AG10803 (cell line): ENCODE data around the gene PER1.

Experiments
- DNase-seq: peaks from one replicate; pipeline ENCODE4 v3.0.0; 2010; ENCODE audit warnings: low read depth
- H3K4me3 ChIP-seq: 2 replicates; pipeline ENCODE4 v1.5.1; 2011; ENCODE audit warnings: mild to moderate bottlenecking, low read length, control low read depth
- CTCF ChIP-seq: conservative IDR thresholded peaks from 2 replicates; pipeline ENCODE4 v1.5.1; 2011; ENCODE audit warnings: mild to moderate bottlenecking, low read length, control low read depth, inconsistent platforms

PER1 gene

GRCh38 chr17:8160741-8161221 is 8.6 kb upstream of the PER1 start:
- H3K4me3 ChIP-seq: peak overlapping the region; percentile 7; the same call in 1 of the 2 replicates
- no peak for DNase-seq

DNA sequence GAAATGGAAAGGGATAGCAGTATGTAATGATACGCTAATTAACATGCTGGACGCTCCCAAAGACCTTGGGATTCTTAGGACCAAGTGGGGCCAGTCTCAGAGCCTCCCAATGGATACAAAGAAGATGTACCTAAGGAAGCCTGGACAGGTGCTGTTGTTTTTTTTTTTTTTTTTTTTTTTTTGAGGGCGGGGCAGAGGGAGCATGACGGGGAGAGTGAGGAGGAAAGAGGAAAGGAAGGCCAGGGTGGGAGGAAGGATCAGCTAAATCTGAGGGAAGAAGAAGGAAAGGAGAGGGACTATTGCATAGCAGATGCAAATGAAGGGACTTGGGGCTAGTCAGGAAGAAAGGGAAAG is 8.0 kb upstream of the PER1 start:
- DNase-seq: no peak
- TF ChIP-seq CTCF: no peak
- H3K4me3 ChIP-seq: no peak overlapping the region

More at GRCh38 chr17:8160741-8161221, 8.6 kb upstream of the PER1 start:
- TF ChIP-seq CTCF: no peak

DNA sequence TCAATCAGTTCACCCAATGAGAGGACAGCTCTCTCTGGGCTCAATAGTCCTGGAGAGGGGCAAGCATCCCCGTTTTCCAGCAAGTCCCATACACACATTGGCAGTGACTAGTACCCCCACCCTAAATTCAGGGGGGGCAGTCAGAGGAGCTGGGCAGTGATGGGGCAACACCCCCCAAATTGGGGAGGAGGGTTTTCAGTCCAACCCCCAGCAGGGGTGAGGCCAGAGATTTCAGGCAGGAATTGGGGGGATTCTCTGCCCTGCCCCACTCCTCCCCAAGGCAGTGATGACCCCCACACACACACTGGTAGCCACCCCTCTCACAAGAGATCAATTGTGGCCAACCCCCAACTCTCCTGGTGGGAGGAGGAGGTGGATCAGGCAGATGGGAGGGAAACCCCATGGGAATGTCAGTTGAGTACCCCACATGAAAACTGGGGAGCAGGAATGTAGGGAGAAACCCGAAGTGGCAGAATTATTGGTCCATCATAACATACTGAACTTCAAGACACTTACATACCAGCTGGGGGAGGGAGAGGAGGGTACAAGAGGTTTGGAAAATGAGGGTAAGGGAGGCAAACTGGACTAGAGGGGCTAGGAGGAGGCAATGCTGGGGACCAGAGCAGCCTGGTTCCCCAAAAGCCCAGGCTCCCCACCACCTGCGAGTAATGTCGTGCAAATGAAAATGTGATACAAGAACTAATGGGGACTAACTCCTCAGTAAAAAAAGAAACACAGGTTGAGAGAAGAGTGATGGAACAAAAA is 7.4 kb upstream of the PER1 start:
- no peak for DNase-seq
- no peak for TF ChIP-seq CTCF
- no peak overlapping the region for H3K4me3 ChIP-seq

DNA sequence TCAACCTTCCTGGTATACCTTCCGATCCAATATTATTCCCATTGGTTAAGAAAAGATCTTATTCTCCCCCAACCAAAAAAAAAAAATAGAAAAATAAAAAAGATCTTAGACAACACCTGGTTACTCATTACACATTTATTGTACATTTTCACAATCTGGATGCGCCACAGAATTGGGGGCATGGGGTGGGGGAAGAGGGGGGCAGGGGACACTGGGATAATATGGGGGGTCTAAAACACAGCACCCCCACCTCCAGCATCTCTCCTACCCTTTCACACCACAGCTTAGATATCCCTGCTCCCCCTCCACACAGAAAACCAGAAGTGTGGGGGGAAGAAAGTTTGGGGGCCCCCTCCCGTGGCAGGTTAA is 6.8 kb upstream of the PER1 start:
- no peak for TF ChIP-seq CTCF
- DNase-seq: no peak
- H3K4me3 ChIP-seq: no peak overlapping the region

DNA sequence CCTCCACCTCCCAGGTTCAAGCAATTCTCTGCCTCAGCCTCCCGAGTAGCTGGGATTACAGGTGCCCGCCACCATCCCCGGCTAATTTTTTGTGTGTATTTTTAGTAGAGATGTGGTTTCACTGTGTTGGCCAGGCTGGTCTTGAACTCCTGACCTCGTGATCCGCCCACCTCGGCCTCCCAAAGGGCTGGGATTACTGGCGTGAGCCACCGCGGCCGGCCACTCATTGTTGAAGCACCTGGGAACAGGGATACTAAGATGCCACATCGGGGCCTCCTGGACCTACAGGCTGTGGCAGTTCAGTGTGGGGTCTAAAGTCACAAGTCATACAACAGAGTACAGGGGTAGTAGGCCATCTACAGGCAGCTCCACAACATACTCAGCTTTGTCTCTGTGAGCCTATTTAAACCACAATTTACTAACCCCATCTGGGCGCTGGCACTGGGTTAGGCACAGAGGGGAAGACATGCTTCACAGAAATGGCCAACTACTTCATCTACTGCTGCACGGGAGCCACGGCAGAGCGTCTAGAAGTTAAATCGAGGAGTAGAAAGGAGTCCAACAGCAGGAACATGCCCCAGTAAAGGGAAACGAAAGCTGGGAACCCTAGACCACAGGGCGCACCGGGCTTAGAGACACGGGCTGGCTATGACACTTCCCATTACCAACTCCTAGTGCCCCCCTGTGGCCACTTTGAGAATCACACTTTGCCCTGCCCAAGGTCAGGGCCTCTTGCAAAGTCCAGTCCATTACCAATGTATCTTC is 6.2 kb upstream of the PER1 start:
- TF ChIP-seq CTCF: peak; percentile 82
- DNase-seq: peak; percentile 88
- no peak overlapping the region for H3K4me3 ChIP-seq

DNA sequence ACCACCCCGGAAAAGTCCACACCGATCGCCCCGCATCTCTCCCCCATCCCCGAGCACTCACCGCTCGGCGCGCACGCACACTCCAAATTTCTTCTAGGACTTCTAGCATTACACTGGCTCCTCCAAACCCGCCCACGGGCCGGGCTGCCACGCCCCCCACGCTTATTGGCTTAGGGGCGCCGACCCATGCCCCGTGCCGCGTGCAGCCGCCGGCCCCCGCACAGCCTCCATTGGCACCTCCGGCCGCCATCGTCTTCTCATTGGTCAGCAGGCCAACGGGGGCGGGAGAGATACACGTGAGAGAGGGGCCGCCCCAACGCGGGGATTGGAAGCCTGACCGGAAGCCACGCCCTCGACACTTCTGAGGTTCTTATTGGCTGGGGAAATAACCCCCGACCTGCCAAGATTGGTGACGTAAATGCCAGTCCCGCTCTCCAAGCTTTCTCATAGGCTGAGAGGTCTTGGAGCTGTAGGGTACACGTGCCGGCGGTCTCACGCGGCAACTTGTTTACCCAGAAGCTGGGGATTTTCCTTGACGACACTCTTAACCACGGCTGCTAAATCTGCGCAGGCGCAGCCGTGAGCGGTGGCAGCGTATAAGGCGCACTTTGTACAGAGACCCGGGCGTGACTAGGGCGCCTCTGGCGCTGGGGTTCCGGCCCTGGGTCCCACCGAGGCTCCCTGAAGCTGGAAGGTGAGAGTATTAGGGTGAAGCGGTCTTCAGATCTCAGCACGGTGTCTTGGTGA is 4.2 kb upstream of the PER1 start:
- peak; percentile 18 for TF ChIP-seq CTCF
- peak; percentile 100 for DNase-seq
- H3K4me3 ChIP-seq: peak overlapping the region; percentile 84
